Fibroblast of lung (primary cell): Measurements from ENCODE around the gene KCNIP4. TPM values are rescaled to one million over a fixed set of nuclear protein-coding genes. Genes with fewer than 3 reads are reported as not detected.

Source experiments
- DNase-seq, 2 donors: peaks; one replicate each; pipeline versions ENCODE4 v3.0.0 to v3.0.0-alpha.2; 2010; ENCODE audit warnings: low read depth in 2 of 2
- H2AFZ ChIP-seq: 2 replicates; pipeline ENCODE4 v1.5.1; 2012; ENCODE audit warnings: low read length, control low read depth, inconsistent platforms
- H3K27ac ChIP-seq: 2 replicates; pipeline ENCODE4 v1.5.1; 2011; ENCODE audit warnings: low read length, control low read depth; ENCODE audit not compliant: insufficient read depth
- H3K27me3 ChIP-seq: 2 replicates; pipeline ENCODE4 v1.5.1; 2011; ENCODE audit warnings: mild to moderate bottlenecking, low read length; ENCODE audit not compliant: control insufficient read depth, insufficient read depth
- H3K36me3 ChIP-seq: 2 replicates; pipeline ENCODE4 v1.5.1; 2011; ENCODE audit warnings: low read length; ENCODE audit not compliant: control insufficient read depth, insufficient read depth
- H3K4me1 ChIP-seq: 2 replicates; pipeline ENCODE4 v1.5.1; 2011; ENCODE audit warnings: low read length; ENCODE audit not compliant: control insufficient read depth, insufficient read depth; ENCODE audit errors: extremely low read depth
- H3K4me2 ChIP-seq: 2 replicates; pipeline ENCODE4 v1.5.1; 2011; ENCODE audit warnings: low read length, control low read depth; ENCODE audit not compliant: insufficient read depth; ENCODE audit errors: extremely low read depth
- H3K4me3 ChIP-seq, 4 experiments: fragments of 200-600 bp in 1 of 4; sonication (generic) in 1 of 4; replicated peaks in 1 of 4; 2 replicates each; pipeline ENCODE4 v1.5.1; 2011 to 2016; ENCODE audit warnings: low read length in 4 of 4, low read depth in 3 of 4, mild to moderate bottlenecking in 3 of 4, control low read depth in 2 of 4, inconsistent platforms in 1 of 4, mixed read lengths in 1 of 4; ENCODE audit not compliant: insufficient read depth in 1 of 4; ENCODE audit errors: control extremely low read depth in 1 of 4
- H3K79me2 ChIP-seq: 2 replicates; pipeline ENCODE4 v1.5.1; 2012; ENCODE audit warnings: mild to moderate bottlenecking, low read length, inconsistent platforms; ENCODE audit not compliant: control insufficient read depth, insufficient read depth
- H3K9ac ChIP-seq: 2 replicates; pipeline ENCODE4 v1.5.1; 2011; ENCODE audit warnings: mild to moderate bottlenecking, low read length, control low read depth; ENCODE audit not compliant: insufficient read depth
- H3K9me3 ChIP-seq: 2 replicates; pipeline ENCODE4 v1.5.1; 2012; ENCODE audit warnings: low read depth, low read length; ENCODE audit not compliant: control insufficient read depth, insufficient read depth
- H4K20me1 ChIP-seq: 2 replicates; pipeline ENCODE4 v1.5.1; 2011; ENCODE audit warnings: low read length; ENCODE audit not compliant: control insufficient read depth, insufficient read depth; ENCODE audit errors: extremely low read depth
- CTCF ChIP-seq, 2 donors: IDR thresholded peaks in 1 of 2; conservative IDR thresholded peaks in 1 of 2; 1 replicate in 1 of 2; 2 replicates in 1 of 2; pipeline ENCODE4 v1.5.1; 2011 to 2012; ENCODE audit warnings: low read length in 2 of 2, control low read depth in 1 of 2, inconsistent platforms in 1 of 2, low read depth in 1 of 2, mild to moderate bottlenecking in 1 of 2
- EZH2 ChIP-seq: IDR thresholded peaks from 2 replicates; pipeline ENCODE4 v1.5.1; 2012; ENCODE audit warnings: low read length, control low read depth, mild to moderate bottlenecking; ENCODE audit errors: missing control alignments
- polyA plus RNA-seq, 2 donors: library from polyadenylated mRNA; depleted of rRNA in 1 of 2; stranded (reverse) in 1 of 2; unstranded in 1 of 2; fragments of >200 nt; gene quantifications; 2 replicates each; pipeline ENCODE4 v1.2.1, GENCODE V29; 2011 to 2012; ENCODE audit warnings: missing spikeins in 1 of 2
- total RNA-seq: library from RNA; depleted of rRNA; stranded (reverse); fragments of >200 nt; gene quantifications from 2 replicates; pipeline ENCODE4 v1.2.1, GENCODE V29; 2014

KCNIP4 gene
- total and polyA plus RNA-seq, 2 donors (not counting 1 experiment from before 2014, with no cell fraction given), result not detected

GRCh38 chr4:21801661-21802385 is 146.7 kb downstream of the KCNIP4 start:
- DNase-seq, result peak in 1 of 2 donors; percentile 63
- Histone ChIP-seq H3K4me1 (no peaks in the 10 kb centered on the region), H3K9me3 (no peaks in the 10 kb centered on the region), H3K4me3 (no peak overlapping the region), H4K20me1 (no peaks in the 10 kb centered on the region), H3K27ac (no peak overlapping the region), H3K27me3 (no peaks in the 10 kb centered on the region), H2AFZ (no peak overlapping the region), H3K4me2 (peak overlapping the region; percentile 59), H3K9ac (no peak overlapping the region), H3K36me3 (no peaks in the 10 kb centered on the region), H3K79me2 (no peaks in the 10 kb centered on the region)
- TF ChIP-seq CTCF (conservative IDR thresholded peaks at IDR 0.05 in 1 of 2, IDR thresholded peaks at IDR 0.05 in 1 of 2; ENCODE audit: low read depth in 1 of 2, low read length in 2 of 2) (no peak), EZH2 (no peak)

GRCh38 chr4:21795091-21795490 is 153.5 kb downstream of the KCNIP4 start:
- Histone ChIP-seq H3K4me3 (no peak overlapping the region), H3K36me3 (no peaks in the 10 kb centered on the region), H3K9ac (no peak overlapping the region), H3K4me2 (no peak overlapping the region), H3K4me1 (no peaks in the 10 kb centered on the region), H3K27me3 (no peaks in the 10 kb centered on the region), H3K79me2 (no peaks in the 10 kb centered on the region), H2AFZ (no peak overlapping the region), H3K27ac (no peak overlapping the region), H4K20me1 (no peaks in the 10 kb centered on the region), H3K9me3 (no peaks in the 10 kb centered on the region)
- peak; percentile 56 to 65 for DNase-seq
- no peak for TF ChIP-seq CTCF (conservative IDR thresholded peaks at IDR 0.05 in 1 of 2, IDR thresholded peaks at IDR 0.05 in 1 of 2; ENCODE audit: low read depth in 1 of 2, low read length in 2 of 2)
- TF ChIP-seq EZH2, result no peak

- H3K4me2 ChIP-seq, result no peak overlapping the region
- no peak overlapping the region for H3K4me3 ChIP-seq
- H4K20me1 ChIP-seq, result no peaks in the 10 kb centered on the region
- no peak overlapping the region for H2AFZ ChIP-seq
- peak in 1 of 2 donors; percentile 26 for DNase-seq
- H3K27ac ChIP-seq, result no peak overlapping the region
- no peaks in the 10 kb centered on the region for H3K36me3 ChIP-seq
- no peaks in the 10 kb centered on the region for H3K79me2 ChIP-seq
- no peak overlapping the region for H3K9ac ChIP-seq
- no peaks in the 10 kb centered on the region for H3K9me3 ChIP-seq
- H3K4me1 ChIP-seq, result no peaks in the 10 kb centered on the region
- H3K27me3 ChIP-seq, result no peaks in the 10 kb centered on the region
- no peak for TF ChIP-seq EZH2
- TF ChIP-seq CTCF (conservative IDR thresholded peaks at IDR 0.05 in 1 of 2, IDR thresholded peaks at IDR 0.05 in 1 of 2; ENCODE audit: low read depth in 1 of 2, low read length in 2 of 2), result no peak
These were observed 155.8 kb downstream of the KCNIP4 start for GRCh38 chr4:21792736-21793135.
